ENCODE measurements around the gene ANKS1A.

The ANKS1A gene

GRCh38 chr6:34981951-34982350, 92.9 kb downstream of the ANKS1A start:
- DNase-seq (ENCODE audit: low read depth): no peak
- no peak for TF ChIP-seq CTCF (IDR thresholded peaks at IDR 0.05; ENCODE audit: low read depth, low read length, missing control alignments)
- H3K4me3 ChIP-seq (ENCODE audit: low read depth, low read length): no peak overlapping the region
- in situ Hi-C loops (cut with HindIII; ENCODE audit: low sequenced_read_pairs): loop anchor here (25.0 kb wide), 1 partner anchor 155 kb away; the partner anchor contains the start of gene TCP11

GRCh38 chr6:34982424-34982852, 93.4 kb downstream of the ANKS1A start:
- peak; percentile 54 for TF ChIP-seq CTCF (IDR thresholded peaks at IDR 0.05; ENCODE audit: low read depth, low read length, missing control alignments)
- no peak for DNase-seq (ENCODE audit: low read depth)
- no peak overlapping the region for H3K4me3 ChIP-seq (ENCODE audit: low read depth, low read length)
- in situ Hi-C loops (cut with HindIII; ENCODE audit: low sequenced_read_pairs): loop anchor here (25.0 kb wide), 1 partner anchor 155 kb away; the partner anchor contains the start of gene TCP11

- in situ Hi-C loops (cut with HindIII; ENCODE audit: low sequenced_read_pairs): loop anchor here (25.0 kb wide), 1 partner anchor 153 kb away; the partner anchor contains the start of gene TCP11
- H3K4me3 ChIP-seq (ENCODE audit: low read depth, low read length): no peak overlapping the region
- TF ChIP-seq CTCF (IDR thresholded peaks at IDR 0.05; ENCODE audit: low read depth, low read length, missing control alignments): no peak
- no peak for DNase-seq (ENCODE audit: low read depth)
Observed at GRCh38 chr6:34984416-34984815, 95.4 kb downstream of the ANKS1A start.

GRCh38 chr6:34985236-34985635, 96.2 kb downstream of the ANKS1A start:
- in situ Hi-C loops (cut with HindIII; ENCODE audit: low sequenced_read_pairs): loop anchor here (25.0 kb wide), 1 partner anchor 152 kb away; the partner anchor contains the start of gene TCP11

GRCh38 chr6:34986845-34987246, 97.8 kb downstream of the ANKS1A start:
- peak; percentile 80 for DNase-seq (ENCODE audit: low read depth)
- no peak overlapping the region for H3K4me3 ChIP-seq (ENCODE audit: low read depth, low read length)
- in situ Hi-C loops (cut with HindIII; ENCODE audit: low sequenced_read_pairs): loop anchor here (25.0 kb wide), 1 partner anchor 150 kb away; the partner anchor contains the start of gene TCP11
- peak; percentile 77 for TF ChIP-seq CTCF (IDR thresholded peaks at IDR 0.05; ENCODE audit: low read depth, low read length, missing control alignments)

More at GRCh38 chr6:34985236-34985635, 96.2 kb downstream of the ANKS1A start:
- no peak for DNase-seq (ENCODE audit: low read depth)
- no peak for TF ChIP-seq CTCF (IDR thresholded peaks at IDR 0.05; ENCODE audit: low read depth, low read length, missing control alignments)
- no peak overlapping the region for H3K4me3 ChIP-seq (ENCODE audit: low read depth, low read length)

GRCh38 chr6:34987506-34987905, 98.5 kb downstream of the ANKS1A start:
- no peak overlapping the region for H3K4me3 ChIP-seq (ENCODE audit: low read depth, low read length)
- in situ Hi-C loops (cut with HindIII; ENCODE audit: low sequenced_read_pairs): loop anchor here (25.0 kb wide), 1 partner anchor 150 kb away; the partner anchor contains the start of gene TCP11
- no peak for TF ChIP-seq CTCF (IDR thresholded peaks at IDR 0.05; ENCODE audit: low read depth, low read length, missing control alignments)
- DNase-seq (ENCODE audit: low read depth): no peak

Measured in astrocyte of the cerebellum (primary cell).